HG03460 (cell line): Measurements from ENCODE around the gene ALG3.

Source experiments
- ATAC-seq: cut with Tn5 transposase; IDR thresholded peaks from one replicate; pipeline ENCODE4 v1.9.1; 2021; ENCODE audit not compliant: unreplicated experiment

The ALG3 gene

DNA sequence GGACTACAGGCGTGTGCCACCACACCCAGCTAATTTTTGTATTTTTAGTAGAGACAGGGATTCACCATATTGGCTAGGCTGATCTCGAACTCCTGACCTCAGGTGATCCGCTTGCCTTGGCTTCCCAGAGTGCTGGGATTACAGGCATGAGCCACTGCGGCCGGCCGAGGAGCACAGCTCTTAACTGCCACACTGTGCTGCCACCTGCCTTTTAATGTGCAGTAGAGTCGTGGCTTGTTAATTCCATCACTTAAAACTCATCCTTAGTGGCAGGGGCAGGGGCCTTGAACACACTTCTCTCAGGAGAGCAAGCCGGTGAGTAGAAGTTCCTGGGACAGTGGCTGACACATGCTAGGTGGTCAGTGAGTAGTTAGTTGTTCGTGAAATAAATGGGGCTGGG is 50.3 kb downstream of the ALG3 start:
- ATAC-seq = no peak

DNA sequence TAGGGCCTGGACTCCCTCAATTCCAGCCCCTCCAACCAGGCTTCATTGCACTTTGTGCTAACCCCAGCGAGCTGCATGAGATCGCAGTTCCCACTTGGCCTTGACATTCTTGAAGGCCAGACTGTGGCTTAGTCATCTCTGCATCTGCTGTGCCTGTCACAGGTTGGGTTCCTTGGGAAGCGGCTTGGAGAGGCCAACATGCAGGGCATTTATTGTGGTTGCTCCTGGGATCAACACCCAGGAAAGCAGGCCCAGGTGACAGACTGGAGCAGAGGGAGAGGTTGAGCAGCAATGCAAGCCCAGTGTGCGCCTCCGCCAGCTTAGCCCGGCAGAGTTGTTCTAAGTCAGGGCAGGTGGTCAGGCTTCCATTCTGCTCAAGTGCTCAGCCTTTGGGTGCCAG is 52.2 kb downstream of the ALG3 start:
- no peak for ATAC-seq

DNA sequence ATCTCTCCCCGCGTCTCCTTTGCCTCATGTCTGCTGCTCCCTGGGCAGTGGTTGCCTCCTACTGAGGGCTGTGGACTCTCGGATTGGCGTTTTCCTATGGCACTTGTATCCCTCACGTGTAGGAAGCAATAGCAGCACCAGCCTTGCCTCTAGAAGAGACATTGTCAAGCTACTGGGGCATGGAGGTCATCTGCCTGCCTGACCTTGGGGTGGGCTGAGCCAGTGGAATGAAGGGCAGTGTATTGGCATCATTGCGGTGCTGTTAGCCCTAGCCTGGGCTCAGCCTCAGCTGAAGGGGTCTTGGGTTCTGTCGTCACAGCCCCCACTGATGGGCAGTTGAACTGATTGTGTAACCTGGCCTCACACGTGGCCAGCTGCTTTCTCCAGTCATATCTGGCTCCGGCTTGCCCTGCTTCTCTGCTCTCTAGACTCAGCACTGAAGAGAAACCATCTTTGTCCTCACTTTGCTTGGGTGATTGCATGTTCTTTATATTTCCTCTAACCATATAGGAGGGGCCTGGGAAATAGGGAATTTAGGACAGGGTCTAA is 54.7 kb downstream of the ALG3 start:
- ATAC-seq = no peak

DNA sequence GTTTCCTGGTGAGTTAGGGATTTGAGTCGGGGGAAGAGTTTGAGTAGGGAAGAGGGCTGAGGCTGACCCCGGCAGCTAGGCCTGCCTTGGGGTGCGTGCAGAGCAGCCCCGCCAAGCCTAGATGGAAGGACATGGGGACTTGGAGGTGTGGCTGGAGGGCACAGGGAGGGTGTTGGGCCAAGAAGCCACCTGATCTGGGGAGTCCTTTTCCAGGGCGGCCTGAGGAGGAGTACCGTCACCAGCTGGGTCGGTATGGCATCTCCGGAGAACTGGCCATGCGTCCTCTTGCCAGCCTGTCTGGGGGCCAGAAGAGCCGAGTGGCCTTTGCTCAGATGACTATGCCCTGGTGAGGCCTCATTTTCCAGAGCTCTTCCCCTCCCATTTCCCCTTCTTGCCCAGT is 55.9 kb downstream of the ALG3 start:
- no peak for ATAC-seq
